ENCODE results near the gene FUT8. TPM values are rescaled to one million over a fixed set of nuclear protein-coding genes. Genes with fewer than 3 reads are reported as not detected.
A peak's percentile ranks its signal among the peaks of the same experiment; 100 is the strongest.

Gene FUT8
- total and polyA plus RNA-seq, 2 experiments from 2014 or later = 26.6 to 67.5 TPM

- Histone ChIP-seq H3K27ac (no peak overlapping the region), H3K4me3 (no peak overlapping the region), H3K9me2 (replicated peaks; ENCODE audit: insufficient read depth) (no peaks in the 10 kb centered on the region), H3K36me3 (replicated peaks; ENCODE audit: insufficient read depth, low read depth) (no peaks in the 10 kb centered on the region), H3K4me2 (no peak overlapping the region), H3K27me3 (no peaks in the 10 kb centered on the region), H3K4me1 (ENCODE audit: insufficient read depth) (no peaks in the 10 kb centered on the region), H3K9me3 (ENCODE audit: low read depth) (no peaks in the 10 kb centered on the region), H4K20me1 (ENCODE audit: insufficient read depth, poor library complexity, severe bottlenecking) (no peaks in the 10 kb centered on the region), H2AFZ (no peak overlapping the region), H3K79me2 (no peaks in the 10 kb centered on the region)
- TF ChIP-seq CTCF (IDR thresholded peaks at IDR 0.05; ENCODE audit: poor library complexity) = no peak
- TF ChIP-seq EZH2phosphoT487 (IDR thresholded peaks at IDR 0.05; ENCODE audit: low read depth, severe bottlenecking, unreplicated experiment) = no peak
- no peak for TF ChIP-seq EZH2 (IDR thresholded peaks at IDR 0.05; ENCODE audit: borderline replicate concordance)
- 77% methylated on average over 7 of the region's 7 CpGs for WGBS (ENCODE audit: low lambda C conversion rate, missing lambda C conversion rate)
- DNase-seq (ENCODE audit: low spot score) = no peak
Measured at GRCh38 chr14:65370801-65371248, 41.7 kb upstream of the FUT8 start.

DNA sequence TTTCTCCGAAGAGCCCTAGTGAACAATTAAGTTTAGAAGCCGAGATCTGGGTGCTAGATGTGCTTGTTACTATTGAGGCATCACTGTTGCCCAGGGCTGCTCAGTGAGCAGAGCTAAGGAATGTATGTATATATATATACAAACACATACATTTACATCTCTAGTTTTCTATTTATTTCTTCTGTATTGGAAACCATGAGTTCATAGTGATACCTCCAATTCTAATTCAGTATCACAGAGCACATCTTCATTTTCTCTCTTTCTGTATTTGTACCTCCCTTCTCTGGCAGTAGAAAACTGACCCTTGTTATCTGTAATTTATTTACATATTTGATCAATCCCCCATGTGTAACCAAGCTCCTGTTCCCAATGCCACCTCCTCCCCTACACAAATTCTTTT, 40.7 kb upstream of the FUT8 start:
- no peak for DNase-seq (ENCODE audit: low spot score)
- H2AFZ ChIP-seq = no peak overlapping the region
- H3K9me3 ChIP-seq (ENCODE audit: low read depth) = no peaks in the 10 kb centered on the region
- H3K27ac ChIP-seq = no peak overlapping the region
- no peaks in the 10 kb centered on the region for H4K20me1 ChIP-seq (ENCODE audit: insufficient read depth, poor library complexity, severe bottlenecking)
- H3K36me3 ChIP-seq (replicated peaks; ENCODE audit: insufficient read depth, low read depth) = no peaks in the 10 kb centered on the region
- H3K27me3 ChIP-seq = no peaks in the 10 kb centered on the region
- 66% methylated on average over 2 of the region's 2 CpGs for WGBS (ENCODE audit: low lambda C conversion rate, missing lambda C conversion rate)
- H3K4me3 ChIP-seq = no peak overlapping the region
- H3K4me2 ChIP-seq = no peak overlapping the region
- TF ChIP-seq CTCF (IDR thresholded peaks at IDR 0.05; ENCODE audit: poor library complexity) (no peak), EZH2phosphoT487 (IDR thresholded peaks at IDR 0.05; ENCODE audit: low read depth, severe bottlenecking, unreplicated experiment) (no peak), EZH2 (IDR thresholded peaks at IDR 0.05; ENCODE audit: borderline replicate concordance) (no peak)
- H3K79me2 ChIP-seq = no peaks in the 10 kb centered on the region
- H3K4me1 ChIP-seq (ENCODE audit: insufficient read depth) = no peaks in the 10 kb centered on the region
- no peaks in the 10 kb centered on the region for H3K9me2 ChIP-seq (replicated peaks; ENCODE audit: insufficient read depth)

DNA sequence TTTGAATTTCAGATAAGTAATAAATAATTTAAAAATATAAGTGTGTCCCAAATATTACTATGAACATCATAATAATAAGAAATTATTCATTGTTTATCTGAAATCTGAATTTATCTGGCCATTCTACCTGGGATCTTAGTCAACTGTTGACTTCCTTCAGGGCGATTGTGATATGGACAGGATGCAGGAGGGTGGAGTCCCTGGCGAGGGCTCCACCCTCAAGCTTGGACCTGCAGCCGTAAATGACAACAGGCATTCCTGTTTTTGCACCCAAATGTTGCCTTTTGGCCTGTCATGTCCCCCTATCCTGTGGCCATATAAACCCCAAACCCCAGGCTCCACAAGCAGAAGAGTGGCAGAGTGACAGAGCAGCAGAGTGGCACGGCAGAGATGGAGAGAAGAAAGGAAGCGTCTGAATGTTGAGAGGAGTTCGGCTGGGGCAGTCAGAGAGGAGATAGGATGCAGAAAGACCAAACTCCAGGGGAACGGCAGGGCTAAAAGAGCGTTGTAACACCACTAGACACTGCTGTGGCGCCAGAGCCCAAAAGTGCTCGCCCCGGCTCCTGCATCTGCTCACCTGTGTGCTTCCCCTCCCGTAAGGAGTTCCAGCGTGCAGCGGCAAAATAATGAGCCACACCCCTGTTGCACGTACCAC, 39.4 kb upstream of the FUT8 start:
- Histone ChIP-seq H3K79me2 (no peaks in the 10 kb centered on the region), H3K9me3 (ENCODE audit: low read depth) (no peaks in the 10 kb centered on the region), H3K4me3 (no peak overlapping the region), H3K27ac (peak overlapping the region; percentile 9), H4K20me1 (ENCODE audit: insufficient read depth, poor library complexity, severe bottlenecking) (no peaks in the 10 kb centered on the region), H3K9me2 (replicated peaks; ENCODE audit: insufficient read depth) (no peaks in the 10 kb centered on the region), H3K36me3 (replicated peaks; ENCODE audit: insufficient read depth, low read depth) (no peaks in the 10 kb centered on the region), H3K4me1 (ENCODE audit: insufficient read depth) (no peaks in the 10 kb centered on the region), H3K27me3 (no peaks in the 10 kb centered on the region), H2AFZ (no peak overlapping the region), H3K4me2 (no peak overlapping the region)
- no peak for DNase-seq (ENCODE audit: low spot score)
- TF ChIP-seq EZH2 (IDR thresholded peaks at IDR 0.05; ENCODE audit: borderline replicate concordance) = no peak
- TF ChIP-seq CTCF (IDR thresholded peaks at IDR 0.05; ENCODE audit: poor library complexity) = no peak
- TF ChIP-seq EZH2phosphoT487 (IDR thresholded peaks at IDR 0.05; ENCODE audit: low read depth, severe bottlenecking, unreplicated experiment) = no peak
- WGBS (ENCODE audit: low lambda C conversion rate, missing lambda C conversion rate) = 82% methylated on average over 15 of the region's 15 CpGs

All from hepatocyte (in vitro differentiated cells).